Measurements from ENCODE around the gene MAN2A1.

Gene MAN2A1

DNA sequence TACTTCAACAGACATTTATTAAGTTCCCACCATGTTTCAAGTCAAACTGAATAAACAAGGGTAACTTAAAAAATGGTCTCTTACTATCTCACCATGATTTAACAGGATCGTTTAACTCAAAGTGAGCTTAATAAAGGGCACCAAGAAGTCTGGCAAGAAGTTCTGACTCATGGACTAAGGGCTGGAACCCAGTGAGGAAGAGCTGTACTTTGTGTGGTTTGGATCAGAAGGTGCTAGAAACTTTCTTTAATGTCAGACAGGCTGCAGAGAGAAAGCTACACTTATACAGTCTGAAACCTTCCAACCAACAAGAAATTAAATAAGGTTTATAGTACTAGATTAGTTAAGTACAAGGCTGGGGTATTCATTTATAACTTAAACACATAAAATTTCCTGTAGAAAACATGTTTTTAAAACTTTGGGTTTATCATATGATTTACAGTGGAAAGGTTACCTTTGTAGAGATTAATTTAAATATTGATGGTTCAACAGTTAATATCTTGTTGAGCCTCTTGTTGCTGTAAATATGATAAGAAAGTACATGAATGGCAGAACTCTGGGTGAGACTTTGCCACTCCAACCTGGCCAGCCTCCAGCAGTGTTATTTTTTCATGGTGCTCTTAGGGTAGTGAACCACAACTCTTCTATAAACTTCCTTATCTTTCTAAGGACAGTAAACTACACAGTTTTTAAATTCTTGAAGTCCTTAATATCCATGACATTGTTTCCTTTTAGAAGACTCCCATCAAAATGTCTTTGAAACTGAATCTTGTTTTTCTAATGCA is 162.8 kb downstream of the MAN2A1 start:
- no peak for DNase-seq (ENCODE audit: low spot score)
- TF ChIP-seq, protein P1, sequence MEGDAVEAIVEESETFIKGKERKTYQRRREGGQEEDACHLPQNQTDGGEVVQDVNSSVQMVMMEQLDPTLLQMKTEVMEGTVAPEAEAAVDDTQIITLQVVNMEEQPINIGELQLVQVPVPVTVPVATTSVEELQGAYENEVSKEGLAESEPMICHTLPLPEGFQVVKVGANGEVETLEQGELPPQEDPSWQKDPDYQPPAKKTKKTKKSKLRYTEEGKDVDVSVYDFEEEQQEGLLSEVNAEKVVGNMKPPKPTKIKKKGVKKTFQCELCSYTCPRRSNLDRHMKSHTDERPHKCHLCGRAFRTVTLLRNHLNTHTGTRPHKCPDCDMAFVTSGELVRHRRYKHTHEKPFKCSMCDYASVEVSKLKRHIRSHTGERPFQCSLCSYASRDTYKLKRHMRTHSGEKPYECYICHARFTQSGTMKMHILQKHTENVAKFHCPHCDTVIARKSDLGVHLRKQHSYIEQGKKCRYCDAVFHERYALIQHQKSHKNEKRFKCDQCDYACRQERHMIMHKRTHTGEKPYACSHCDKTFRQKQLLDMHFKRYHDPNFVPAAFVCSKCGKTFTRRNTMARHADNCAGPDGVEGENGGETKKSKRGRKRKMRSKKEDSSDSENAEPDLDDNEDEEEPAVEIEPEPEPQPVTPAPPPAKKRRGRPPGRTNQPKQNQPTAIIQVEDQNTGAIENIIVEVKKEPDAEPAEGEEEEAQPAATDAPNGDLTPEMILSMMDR (IDR thresholded peaks at IDR 0.05; ENCODE audit: extremely low read depth, insufficient read depth, missing control alignments): no peak
- in situ Hi-C loops (cut with MboI; ENCODE audit: low pct_unique_long_range_greater_than_20kb, low sequenced_read_pairs, unreplicated experiment): no loop called here

DNA sequence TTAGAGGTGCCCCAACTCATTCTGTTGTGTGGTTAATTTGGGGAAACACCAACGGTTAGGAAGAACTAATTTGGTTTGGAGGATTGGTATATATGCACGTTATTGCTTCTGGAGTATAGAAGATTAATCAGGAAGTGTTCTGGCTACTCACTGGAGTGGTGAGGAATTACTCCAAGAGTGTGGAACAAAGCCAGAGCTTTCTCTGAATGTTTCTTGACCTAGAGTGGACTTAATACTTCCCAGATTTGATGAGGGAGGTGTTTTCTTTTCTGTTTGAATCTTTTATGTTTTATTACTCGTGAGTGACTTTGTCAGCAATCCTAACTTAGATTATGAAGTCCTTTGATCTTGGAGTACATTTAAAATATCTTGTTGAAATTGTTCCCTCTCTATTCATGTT is 163.7 kb downstream of the MAN2A1 start:
- TF ChIP-seq, protein P1 (IDR thresholded peaks at IDR 0.05; ENCODE audit: extremely low read depth, insufficient read depth, missing control alignments): no peak
- no peak for DNase-seq (ENCODE audit: low spot score)
- in situ Hi-C loops (cut with MboI; ENCODE audit: low pct_unique_long_range_greater_than_20kb, low sequenced_read_pairs, unreplicated experiment): no loop called here

DNA sequence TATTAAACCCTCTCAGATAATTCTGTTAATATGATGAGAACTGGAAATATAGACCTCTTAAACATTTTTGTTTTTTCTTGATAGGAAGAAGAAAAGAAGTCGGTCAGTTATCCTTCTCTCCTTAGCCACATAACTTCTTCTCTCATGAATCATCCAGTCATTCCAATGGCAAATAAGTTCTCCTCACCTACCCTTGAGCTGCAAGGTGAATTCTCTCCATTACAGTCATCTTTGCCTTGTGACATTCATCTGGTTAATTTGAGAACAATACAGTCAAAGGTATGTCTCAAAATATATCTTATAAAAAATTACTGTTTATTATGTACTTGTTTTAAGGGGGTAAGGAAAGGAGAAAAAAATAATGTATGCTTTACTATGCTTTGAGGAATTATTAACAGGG is 165.3 kb downstream of the MAN2A1 start:
- in situ Hi-C loops (cut with MboI; ENCODE audit: low pct_unique_long_range_greater_than_20kb, low sequenced_read_pairs, unreplicated experiment): no loop called here
- TF ChIP-seq, protein P1 (IDR thresholded peaks at IDR 0.05; ENCODE audit: extremely low read depth, insufficient read depth, missing control alignments): no peak
- DNase-seq (ENCODE audit: low spot score): no peak

DNA sequence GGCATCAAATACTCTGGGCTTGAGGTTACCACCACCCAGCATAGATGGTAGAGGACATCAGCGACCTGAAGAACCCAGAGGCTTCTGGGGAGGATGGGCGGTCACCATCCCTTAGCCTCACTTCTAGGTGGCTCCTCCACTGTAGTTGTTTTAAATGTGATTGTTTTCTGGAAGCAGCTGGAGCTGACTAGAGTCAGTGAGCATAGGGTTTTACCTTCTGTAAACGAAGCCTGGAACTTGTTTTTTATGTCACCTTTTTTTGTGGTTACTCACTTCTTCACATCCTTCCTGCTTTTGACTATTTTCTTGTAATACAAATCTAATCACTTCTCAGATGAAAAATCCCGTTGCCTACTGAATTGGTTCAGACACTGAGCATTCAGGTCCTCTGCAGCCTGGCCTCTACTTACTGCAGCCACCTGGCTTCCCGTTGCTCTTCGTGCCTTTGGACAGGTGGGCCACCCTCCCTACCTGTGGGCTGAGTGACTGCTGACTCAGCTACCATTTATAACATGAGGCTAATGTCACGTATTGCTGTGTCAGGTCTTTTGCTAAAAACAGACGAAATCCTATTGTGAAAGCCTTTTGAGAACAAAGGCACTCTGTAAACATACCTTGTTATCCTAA is 167.8 kb downstream of the MAN2A1 start:
- TF ChIP-seq, protein P1 (IDR thresholded peaks at IDR 0.05; ENCODE audit: extremely low read depth, insufficient read depth, missing control alignments): no peak
- no peak for DNase-seq (ENCODE audit: low spot score)
- in situ Hi-C loops (cut with MboI; ENCODE audit: low pct_unique_long_range_greater_than_20kb, low sequenced_read_pairs, unreplicated experiment): no loop called here

DNA sequence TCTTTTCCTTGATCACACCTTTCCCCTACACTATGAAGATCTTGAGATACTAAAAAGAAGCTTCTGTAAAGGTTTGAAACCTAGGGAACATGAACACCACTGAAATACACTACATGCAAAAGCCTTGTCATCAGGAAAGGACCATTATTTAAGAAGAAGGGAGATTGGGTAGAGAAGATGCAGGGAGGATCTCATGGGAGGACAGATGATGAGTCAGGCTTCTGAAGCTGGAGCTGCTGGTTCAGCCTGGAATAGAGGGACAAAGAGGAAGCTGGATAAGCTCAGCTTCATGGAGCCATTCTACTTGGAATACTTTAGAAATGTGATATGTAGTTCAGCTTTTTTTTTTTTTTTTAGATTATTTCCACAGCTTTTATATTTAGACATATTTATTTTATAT is 169.8 kb downstream of the MAN2A1 start:
- DNase-seq (ENCODE audit: low spot score): no peak
- TF ChIP-seq, protein P1 (IDR thresholded peaks at IDR 0.05; ENCODE audit: extremely low read depth, insufficient read depth, missing control alignments): no peak
- in situ Hi-C loops (cut with MboI; ENCODE audit: low pct_unique_long_range_greater_than_20kb, low sequenced_read_pairs, unreplicated experiment): no loop called here

DNA sequence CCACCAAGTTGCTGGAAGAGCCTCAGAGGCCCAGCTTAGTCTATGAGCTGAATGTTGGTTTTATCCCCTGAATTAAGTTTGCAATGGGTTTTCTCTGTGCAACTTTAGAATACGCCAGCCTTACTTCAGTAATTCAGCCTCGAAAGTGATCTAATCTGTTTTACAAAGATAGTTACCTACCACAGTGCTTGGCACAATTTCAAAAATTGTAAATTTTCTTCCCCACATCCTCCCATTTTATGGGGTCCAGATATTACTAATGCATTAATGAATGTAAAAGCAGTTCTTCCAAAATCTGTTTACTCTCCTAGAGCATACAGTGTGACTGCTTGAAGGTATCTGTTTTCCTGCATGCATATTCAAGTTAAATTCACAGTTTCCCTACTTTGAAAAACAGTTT is 172.6 kb downstream of the MAN2A1 start:
- TF ChIP-seq, protein P1 (IDR thresholded peaks at IDR 0.05; ENCODE audit: extremely low read depth, insufficient read depth, missing control alignments): no peak
- no peak for DNase-seq (ENCODE audit: low spot score)
- in situ Hi-C loops (cut with MboI; ENCODE audit: low pct_unique_long_range_greater_than_20kb, low sequenced_read_pairs, unreplicated experiment): no loop called here
